ENCODE measurements around the gene CFAP97D1.

- TF ChIP-seq POLR2AphosphoS5 (IDR thresholded peaks at IDR 0.05; ENCODE audit: borderline replicate concordance, low read depth, low read length) (no peak), FOXP2 (optimal IDR thresholded peaks at IDR 0.05; ENCODE audit: control extremely low read depth, extremely low read length, insufficient read depth) (no peak)
These were observed 50.4 kb downstream of the CFAP97D1 start for GRCh38 chr17:43830510-43831140.

All from SK-N-MC (cell line).